Stomach smooth muscle (tissue), 2 donors: ENCODE results near the gene DOK1.
"Not testable (repeated sequence)": the region's sequence is repeated elsewhere in the genome, so short reads cannot be mapped to it uniquely, and the experiment has no call there.

Experiments
- H3K27ac ChIP-seq: one replicate; pipeline ENCODE4 v1.7.0; 2013; ENCODE audit warnings: mild to moderate bottlenecking, low read length, inconsistent platforms
- H3K27me3 ChIP-seq, 2 donors: one replicate each; pipeline ENCODE4 v1.7.0; 2013; ENCODE audit warnings: low read length in 2 of 2; ENCODE audit not compliant: insufficient read depth in 2 of 2, control insufficient read depth in 1 of 2
- H3K36me3 ChIP-seq, 2 donors: one replicate each; pipeline ENCODE4 v1.7.0; 2013; ENCODE audit warnings: low read length in 2 of 2; ENCODE audit not compliant: control insufficient read depth in 2 of 2, insufficient read depth in 2 of 2
- H3K4me1 ChIP-seq: one replicate; pipeline ENCODE4 v1.7.0; 2013; ENCODE audit warnings: low read length; ENCODE audit not compliant: control insufficient read depth, insufficient read depth
- H3K4me3 ChIP-seq, 2 donors: one replicate each; pipeline ENCODE4 v1.7.0; 2013; ENCODE audit warnings: low read length in 2 of 2
- H3K9ac ChIP-seq, 2 donors: one replicate each; pipeline ENCODE4 v1.7.0; 2013; ENCODE audit warnings: low read length in 2 of 2, mild to moderate bottlenecking in 1 of 2
- H3K9me3 ChIP-seq, 2 donors: one replicate each; pipeline ENCODE4 v1.7.0; 2013; ENCODE audit warnings: low read length in 2 of 2; ENCODE audit not compliant: control insufficient read depth in 2 of 2
- donor health status: healthy.
- donor health status: Pancreatic carcinoma.

DOK1 gene

DNA sequence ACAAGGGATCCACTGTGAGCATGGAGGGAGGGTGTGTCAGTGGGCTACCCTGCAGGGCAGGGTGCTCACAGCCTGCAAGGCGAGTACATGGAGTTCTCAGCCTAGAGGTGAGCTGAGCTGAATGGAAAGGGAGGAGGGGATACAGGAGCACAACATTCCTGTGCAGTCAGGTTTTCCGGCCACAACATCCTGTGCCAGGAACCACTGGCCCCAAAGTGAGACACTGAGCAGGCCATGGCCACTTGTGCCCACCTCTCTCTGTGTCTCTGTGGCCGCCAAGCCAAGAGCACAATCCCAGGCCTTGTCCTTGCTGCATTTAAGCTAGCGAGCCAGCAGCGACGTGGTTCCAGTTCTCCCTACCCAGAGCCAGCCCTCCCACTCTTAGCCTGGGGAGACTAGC is 6.1 kb downstream of the DOK1 start:
- Histone ChIP-seq H3K36me3 (no peaks in the 10 kb centered on the region), H3K27me3 (peaks cover 5 to 12% of the 10 kb centered on the region in 2 donors), H3K4me1 (no peaks in the 10 kb centered on the region), H3K27ac (no peak overlapping the region), H3K9me3 (no peaks in the 10 kb centered on the region), H3K4me3 (no peak overlapping the region), H3K9ac (no peak overlapping the region)

DNA sequence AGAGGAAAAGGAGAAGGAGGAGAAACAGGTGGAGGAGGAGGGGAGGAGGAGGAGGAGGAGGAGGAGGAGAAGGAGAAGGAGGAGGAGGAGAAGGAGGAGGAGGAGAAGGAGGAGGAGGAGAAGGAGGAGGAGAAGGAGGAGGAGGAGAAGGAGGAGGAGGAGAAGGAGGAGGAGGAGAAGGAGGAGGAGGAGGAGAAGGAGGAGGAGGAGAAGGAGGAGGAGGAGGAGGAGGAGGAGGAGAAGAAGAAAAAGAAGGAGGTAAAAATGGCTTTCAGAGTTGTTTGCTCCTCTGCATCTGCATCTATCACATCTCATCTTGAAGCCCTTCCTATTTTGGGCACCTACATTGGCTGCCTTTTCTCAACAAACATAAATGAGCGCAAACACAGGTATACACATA is 6.5 kb downstream of the DOK1 start:
- not testable (repeated sequence) for H3K9me3 ChIP-seq, H3K4me1 ChIP-seq, H3K4me3 ChIP-seq, H3K27ac ChIP-seq, H3K9ac ChIP-seq, H3K36me3 ChIP-seq
- H3K27me3 ChIP-seq: peaks cover 5 to 12% of the 10 kb centered on the region in 2 donors

DNA sequence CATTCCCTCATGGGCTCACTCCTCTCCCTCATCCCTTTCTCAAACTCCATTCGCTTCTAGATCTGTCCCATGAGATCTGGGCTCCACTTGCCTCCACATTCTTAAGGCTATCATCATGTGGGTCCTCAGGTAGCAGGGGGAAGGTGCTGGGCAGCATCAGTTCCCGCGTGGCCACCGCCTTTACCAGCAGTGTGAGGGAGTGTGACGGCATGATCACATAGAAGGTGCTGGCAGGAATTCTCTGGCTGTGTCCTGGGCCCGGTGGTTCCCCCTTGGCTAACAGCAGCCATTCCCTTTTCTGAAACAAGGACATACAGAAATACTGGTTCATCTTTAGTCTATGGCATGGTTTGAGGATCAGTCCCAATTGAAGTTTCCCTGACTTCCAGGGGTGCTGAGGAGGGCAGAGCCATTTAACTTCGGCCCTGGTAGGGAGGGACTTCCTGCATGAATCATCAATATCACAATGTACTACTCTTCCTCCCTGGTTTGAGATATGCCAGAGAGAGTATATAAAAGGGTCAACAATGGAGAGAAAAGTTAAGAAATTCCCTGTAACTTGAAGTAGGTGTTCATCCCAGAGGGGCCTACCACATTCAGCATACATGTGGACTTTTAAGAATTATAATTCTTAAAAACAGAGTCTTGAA is 7.7 kb downstream of the DOK1 start:
- Histone ChIP-seq H3K9ac (no peak overlapping the region), H3K27ac (no peak overlapping the region), H3K27me3 (peaks cover 5 to 12% of the 10 kb centered on the region in 2 donors), H3K4me1 (no peaks in the 10 kb centered on the region), H3K4me3 (no peak overlapping the region), H3K36me3 (no peaks in the 10 kb centered on the region), H3K9me3 (no peaks in the 10 kb centered on the region)

DNA sequence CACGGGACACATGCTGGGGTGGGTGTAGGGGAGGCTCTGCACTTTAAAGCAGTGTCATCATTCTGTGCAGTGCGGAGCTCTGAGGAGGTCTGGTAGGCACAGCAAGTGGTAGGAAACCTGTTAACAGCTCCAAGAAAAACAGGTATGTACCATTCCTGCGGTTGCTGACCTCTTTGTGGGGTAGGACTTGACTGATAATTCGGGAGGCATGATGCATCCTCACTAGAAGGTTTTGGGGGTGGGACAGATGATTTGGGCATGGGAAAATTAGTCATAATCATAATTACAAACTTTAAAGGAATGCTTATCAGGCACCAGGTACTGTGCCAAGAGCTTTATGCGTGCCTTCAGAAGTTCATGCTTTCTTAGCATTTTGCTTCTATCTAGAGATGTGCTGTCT is 9.7 kb downstream of the DOK1 start:
- peaks cover 8 to 16% of the 10 kb centered on the region in 2 donors for H3K27me3 ChIP-seq
- H3K4me1 ChIP-seq: no peaks in the 10 kb centered on the region
- H3K36me3 ChIP-seq: no peaks in the 10 kb centered on the region
- H3K4me3 ChIP-seq: no peak overlapping the region
- H3K9ac ChIP-seq: no peak overlapping the region
- H3K9me3 ChIP-seq: no peaks in the 10 kb centered on the region
- H3K27ac ChIP-seq: no peak overlapping the region

DNA sequence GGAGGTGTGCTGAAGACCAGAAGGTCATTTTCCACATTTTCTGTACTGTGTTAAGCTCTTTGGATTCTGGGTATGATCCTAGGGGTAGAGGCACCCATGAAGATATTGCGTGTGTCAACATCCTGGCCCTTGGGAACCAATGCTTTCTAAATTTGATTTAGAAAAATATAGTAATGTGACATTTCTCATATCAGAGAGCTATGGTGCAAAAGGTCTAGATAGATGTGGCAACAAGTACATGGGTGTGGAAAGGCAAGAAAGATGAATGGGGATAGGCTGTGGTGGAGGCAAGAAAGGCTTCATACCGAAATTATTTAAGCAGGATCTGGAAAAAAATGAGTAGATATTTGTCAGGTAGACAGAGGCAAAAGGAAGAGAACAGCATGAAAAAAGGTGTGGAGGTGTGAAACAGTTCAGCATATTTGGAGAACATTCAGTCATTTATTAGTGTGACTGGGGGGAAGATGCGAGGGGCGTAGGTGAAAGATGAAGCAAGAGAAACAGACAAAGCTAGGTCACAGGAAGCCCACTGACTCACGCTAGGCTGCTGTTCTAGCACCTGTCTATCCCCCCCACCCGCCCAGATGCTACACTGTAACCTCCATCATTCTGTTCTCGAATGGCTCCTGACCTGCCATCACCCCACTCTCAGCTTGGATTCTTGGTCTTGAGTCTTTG is 11.7 kb downstream of the DOK1 start:
- Histone ChIP-seq H3K36me3 (no peaks in the 10 kb centered on the region), H3K9me3 (no peaks in the 10 kb centered on the region), H3K27ac (no peak overlapping the region)

DNA sequence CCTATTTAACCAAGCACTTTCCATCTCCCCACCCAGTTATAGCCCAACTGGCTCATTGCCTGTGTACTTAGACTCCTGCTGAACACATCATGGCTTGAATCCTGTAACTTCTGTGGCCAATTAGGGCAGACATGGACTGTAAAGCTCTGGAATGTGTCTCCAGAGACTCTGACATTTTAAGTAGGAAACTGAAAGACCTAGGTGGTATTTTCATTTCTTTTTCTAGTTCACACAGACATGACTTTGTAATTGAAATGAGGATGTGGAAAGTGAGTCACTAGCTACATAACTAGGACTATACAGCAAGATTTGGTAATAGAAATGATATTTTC is 12.2 kb downstream of the DOK1 start:
- Histone ChIP-seq H3K27ac (no peak overlapping the region), H3K9ac (no peak overlapping the region), H3K36me3 (no peaks in the 10 kb centered on the region)

More for the DNA sequence above, 11.7 kb downstream of the DOK1 start:
- Histone ChIP-seq H3K9ac (no peak overlapping the region), H3K27me3 (peaks cover 5 to 13% of the 10 kb centered on the region in 2 donors), H3K4me1 (no peaks in the 10 kb centered on the region), H3K4me3 (no peak overlapping the region)

DNA sequence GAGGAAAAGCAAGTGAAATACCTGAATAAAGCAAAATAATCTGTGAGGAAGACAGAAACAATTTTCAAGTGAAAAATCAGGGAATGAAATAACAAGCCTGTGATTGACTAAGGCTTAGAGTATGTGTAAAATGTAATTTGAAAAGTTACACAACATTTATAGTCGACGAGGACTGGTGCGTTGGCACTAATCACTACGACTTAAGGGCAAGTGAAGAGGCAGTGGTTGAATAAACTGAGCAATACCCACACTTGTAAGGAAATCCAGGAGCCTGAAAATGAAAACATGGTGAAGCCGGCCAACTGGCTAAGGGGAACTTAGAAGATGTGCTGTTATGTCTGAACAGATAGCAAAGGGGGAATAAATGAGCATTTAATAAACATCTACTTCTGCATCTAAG is 13.4 kb downstream of the DOK1 start:
- H3K9me3 ChIP-seq: no peaks in the 10 kb centered on the region
- H3K9ac ChIP-seq: no peak overlapping the region
- H3K4me3 ChIP-seq: no peak overlapping the region
- H3K4me1 ChIP-seq: no peaks in the 10 kb centered on the region
- H3K27ac ChIP-seq: no peak overlapping the region
- H3K36me3 ChIP-seq: no peaks in the 10 kb centered on the region
- peaks cover 4 to 5% of the 10 kb centered on the region in 2 donors for H3K27me3 ChIP-seq

More for the DNA sequence above, 12.2 kb downstream of the DOK1 start:
- no peak overlapping the region for H3K4me3 ChIP-seq
- H3K4me1 ChIP-seq: no peaks in the 10 kb centered on the region
- H3K9me3 ChIP-seq: no peaks in the 10 kb centered on the region
- H3K27me3 ChIP-seq: peaks cover 5 to 12% of the 10 kb centered on the region in 2 donors

DNA sequence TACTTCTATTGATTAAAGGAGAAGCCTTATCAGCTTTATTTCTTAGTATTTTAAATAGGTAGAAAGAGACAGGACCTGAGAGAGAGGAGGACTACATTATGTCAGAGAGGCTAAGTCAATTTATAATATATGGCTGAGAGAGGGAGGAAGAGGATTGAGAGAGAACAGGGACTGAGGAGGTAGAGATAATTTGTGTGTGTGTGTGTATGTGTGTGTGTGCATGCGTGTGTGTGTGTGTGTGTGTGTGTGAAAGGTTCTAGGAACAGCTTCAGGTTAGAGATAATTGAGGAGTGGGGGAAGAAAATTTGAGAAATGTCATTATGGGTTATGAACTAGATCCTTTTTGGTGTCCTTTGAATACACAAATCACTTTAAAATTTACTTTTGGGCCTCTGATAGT is 15.2 kb downstream of the DOK1 start:
- H3K4me1 ChIP-seq: no peaks in the 10 kb centered on the region
- H3K27me3 ChIP-seq: peaks cover 3 to 4% of the 10 kb centered on the region in 2 donors
- no peaks in the 10 kb centered on the region for H3K9me3 ChIP-seq

DNA sequence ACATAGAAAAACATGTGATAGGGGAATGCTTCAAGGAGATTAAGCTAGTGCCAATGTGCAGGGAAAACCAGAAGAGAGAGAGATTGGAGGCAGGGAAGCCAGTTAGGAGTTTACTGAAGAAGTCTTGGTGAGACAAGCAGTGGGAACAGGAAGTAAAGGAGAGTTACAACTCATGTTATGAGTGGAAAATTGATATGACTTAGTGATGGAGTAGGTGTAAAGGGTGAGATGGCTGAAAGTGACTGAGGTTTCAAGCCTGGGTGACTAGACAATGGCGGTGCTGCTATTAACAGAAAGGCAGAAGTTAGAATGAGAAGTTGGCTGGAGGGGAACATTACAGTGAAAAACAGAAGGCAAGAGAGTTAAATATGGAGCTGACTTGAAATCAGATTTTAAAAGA is 16.5 kb downstream of the DOK1 start:
- H3K27ac ChIP-seq: no peak overlapping the region

More for the DNA sequence above, 15.2 kb downstream of the DOK1 start:
- H3K4me3 ChIP-seq: no peak overlapping the region
- no peak overlapping the region for H3K9ac ChIP-seq
- no peaks in the 10 kb centered on the region for H3K36me3 ChIP-seq
- H3K27ac ChIP-seq: no peak overlapping the region

DNA sequence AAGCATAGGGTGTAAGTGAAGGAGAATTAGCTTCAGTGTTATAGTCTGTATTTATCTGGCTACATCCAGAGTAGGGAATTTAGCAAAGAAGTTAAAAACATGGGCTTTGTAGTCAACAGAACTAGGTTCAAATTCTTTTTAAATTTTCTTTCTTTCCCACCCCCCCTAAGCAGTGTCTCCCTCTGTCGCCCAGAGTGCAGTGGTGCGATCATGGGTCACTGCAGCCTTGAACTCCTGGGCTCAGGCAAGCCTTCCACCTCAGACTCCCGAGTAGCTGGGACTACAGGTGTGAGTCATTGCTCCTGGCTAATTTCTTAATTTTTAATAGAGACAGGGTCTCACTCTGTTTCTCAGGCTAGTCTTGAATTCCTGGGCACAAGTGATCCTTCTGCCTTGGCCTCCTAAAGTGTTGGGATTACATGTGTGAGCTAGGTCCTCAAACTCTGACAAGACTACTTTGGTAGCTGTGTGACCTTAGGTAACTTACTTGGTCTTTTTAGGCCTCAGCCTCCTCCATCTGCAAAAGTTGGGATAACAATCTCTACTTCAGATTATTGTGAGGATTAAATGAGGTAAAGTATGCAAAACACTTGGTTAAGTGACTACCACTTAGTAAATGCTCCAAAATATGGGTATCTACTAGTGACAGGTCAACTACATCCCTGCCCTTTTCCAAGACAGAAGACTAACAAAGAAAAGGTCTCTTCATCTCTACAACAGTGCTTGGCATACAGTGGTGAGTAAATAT is 17.8 kb downstream of the DOK1 start:
- peaks cover 3 to 6% of the 10 kb centered on the region in 2 donors for H3K27me3 ChIP-seq
- no peak overlapping the region for H3K27ac ChIP-seq
- H3K4me1 ChIP-seq: no peaks in the 10 kb centered on the region
- no peaks in the 10 kb centered on the region for H3K36me3 ChIP-seq
- no peaks in the 10 kb centered on the region for H3K9me3 ChIP-seq
- no peak overlapping the region for H3K4me3 ChIP-seq
- H3K9ac ChIP-seq: no peak overlapping the region

More for the DNA sequence above, 16.5 kb downstream of the DOK1 start:
- Histone ChIP-seq H3K4me1 (no peaks in the 10 kb centered on the region), H3K9me3 (no peaks in the 10 kb centered on the region), H3K27me3 (peaks cover 3 to 6% of the 10 kb centered on the region in 2 donors), H3K4me3 (no peak overlapping the region), H3K36me3 (no peaks in the 10 kb centered on the region), H3K9ac (no peak overlapping the region)
